OCI-LY1 (cell line): ENCODE data around the gene BTBD19.

Experiments used
- CTCF ChIP-seq: fragments of 200-600 bp; sonication (generic), shearing (Covaris generic); IDR thresholded peaks from 2 replicates; pipeline ENCODE4 v1.5.1; 2017; ENCODE audit warnings: mild to moderate bottlenecking, antibody characterized with exemption, low read length, moderate library complexity, mixed read lengths
- EZH2 ChIP-seq: fragments of 200-600 bp; sonication (generic), shearing (Covaris generic); IDR thresholded peaks from 2 replicates; pipeline ENCODE4 v1.8.0; 2017; ENCODE audit warnings: borderline replicate concordance, mixed run types, mild to moderate bottlenecking, antibody characterized with exemption, low read length, moderate library complexity, mixed read lengths

- TF ChIP-seq CTCF (no peak), EZH2 (no peak)
Observed at GRCh38 chr1:44802306-44803061, 5.8 kb upstream of the BTBD19 start.
